Retina (tissue), 1 donor: Measurements from ENCODE around the gene RPTOR.
"Not testable (repeated sequence)": the region's sequence is repeated elsewhere in the genome, so short reads cannot be mapped to it uniquely, and the experiment has no call there.

Experiments used
- DNase-seq: peaks from one replicate; pipeline ENCODE4 v3.0.0-alpha.2; 2016

RPTOR gene

GRCh38 chr17:80558046-80558445, 13.4 kb downstream of the RPTOR start:
- no peak for DNase-seq

GRCh38 chr17:80559825-80560251, 15.2 kb downstream of the RPTOR start:
- DNase-seq: no peak

- no peak for DNase-seq
These were observed 17.0 kb downstream of the RPTOR start for GRCh38 chr17:80561541-80562114.

GRCh38 chr17:80564545-80564944, 19.9 kb downstream of the RPTOR start:
- DNase-seq: no peak

GRCh38 chr17:80565343-80566053, 20.9 kb downstream of the RPTOR start:
- DNase-seq: peak; percentile 22

GRCh38 chr17:80566054-80566400, 21.4 kb downstream of the RPTOR start:
- DNase-seq: no peak

GRCh38 chr17:80568246-80568645, 23.6 kb downstream of the RPTOR start:
- DNase-seq: no peak

GRCh38 chr17:80569924-80570323, 25.3 kb downstream of the RPTOR start:
- DNase-seq: no peak

- no peak for DNase-seq
These were observed 29.1 kb downstream of the RPTOR start for GRCh38 chr17:80573701-80574100.

- DNase-seq: no peak
These were observed 29.9 kb downstream of the RPTOR start for GRCh38 chr17:80574496-80574895.

GRCh38 chr17:80575057-80575875, 30.6 kb downstream of the RPTOR start:
- DNase-seq: peak; percentile 80

GRCh38 chr17:80577876-80578570, 33.4 kb downstream of the RPTOR start:
- no peak for DNase-seq

GRCh38 chr17:80578668-80579388, 34.2 kb downstream of the RPTOR start:
- not testable (repeated sequence) for DNase-seq

- DNase-seq: no peak
These were observed 37.5 kb downstream of the RPTOR start for GRCh38 chr17:80582165-80582564.

GRCh38 chr17:80584176-80584905, 39.7 kb downstream of the RPTOR start:
- no peak for DNase-seq

- no peak for DNase-seq
These were observed 41.5 kb downstream of the RPTOR start for GRCh38 chr17:80585890-80586845.

GRCh38 chr17:80586846-80587228, 42.2 kb downstream of the RPTOR start:
- no peak for DNase-seq

- no peak for DNase-seq
These were observed 44.2 kb downstream of the RPTOR start for GRCh38 chr17:80588702-80589383.

GRCh38 chr17:80591788-80592187, 47.1 kb downstream of the RPTOR start:
- DNase-seq: no peak

GRCh38 chr17:80592243-80592642, 47.6 kb downstream of the RPTOR start:
- no peak for DNase-seq
